GM20000 (cell line): ENCODE data around the gene IRF2.

Source experiments
- DNase-seq: peaks from one replicate; pipeline ENCODE4 v3.0.0; 2012; ENCODE audit warnings: low spot score
- TF ChIP-seq, protein P1 (sequence below): IDR thresholded peaks from 2 replicates; pipeline ENCODE4 v1.5.1; 2012; ENCODE audit warnings: mild to moderate bottlenecking, control low read depth; ENCODE audit errors: extremely low read depth, missing control alignments

The IRF2 gene

GRCh38 chr4:184399512-184399908 lies 74.8 kb downstream of the IRF2 start:
- TF ChIP-seq, protein P1, sequence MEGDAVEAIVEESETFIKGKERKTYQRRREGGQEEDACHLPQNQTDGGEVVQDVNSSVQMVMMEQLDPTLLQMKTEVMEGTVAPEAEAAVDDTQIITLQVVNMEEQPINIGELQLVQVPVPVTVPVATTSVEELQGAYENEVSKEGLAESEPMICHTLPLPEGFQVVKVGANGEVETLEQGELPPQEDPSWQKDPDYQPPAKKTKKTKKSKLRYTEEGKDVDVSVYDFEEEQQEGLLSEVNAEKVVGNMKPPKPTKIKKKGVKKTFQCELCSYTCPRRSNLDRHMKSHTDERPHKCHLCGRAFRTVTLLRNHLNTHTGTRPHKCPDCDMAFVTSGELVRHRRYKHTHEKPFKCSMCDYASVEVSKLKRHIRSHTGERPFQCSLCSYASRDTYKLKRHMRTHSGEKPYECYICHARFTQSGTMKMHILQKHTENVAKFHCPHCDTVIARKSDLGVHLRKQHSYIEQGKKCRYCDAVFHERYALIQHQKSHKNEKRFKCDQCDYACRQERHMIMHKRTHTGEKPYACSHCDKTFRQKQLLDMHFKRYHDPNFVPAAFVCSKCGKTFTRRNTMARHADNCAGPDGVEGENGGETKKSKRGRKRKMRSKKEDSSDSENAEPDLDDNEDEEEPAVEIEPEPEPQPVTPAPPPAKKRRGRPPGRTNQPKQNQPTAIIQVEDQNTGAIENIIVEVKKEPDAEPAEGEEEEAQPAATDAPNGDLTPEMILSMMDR: no peak
- DNase-seq: no peak

DNA sequence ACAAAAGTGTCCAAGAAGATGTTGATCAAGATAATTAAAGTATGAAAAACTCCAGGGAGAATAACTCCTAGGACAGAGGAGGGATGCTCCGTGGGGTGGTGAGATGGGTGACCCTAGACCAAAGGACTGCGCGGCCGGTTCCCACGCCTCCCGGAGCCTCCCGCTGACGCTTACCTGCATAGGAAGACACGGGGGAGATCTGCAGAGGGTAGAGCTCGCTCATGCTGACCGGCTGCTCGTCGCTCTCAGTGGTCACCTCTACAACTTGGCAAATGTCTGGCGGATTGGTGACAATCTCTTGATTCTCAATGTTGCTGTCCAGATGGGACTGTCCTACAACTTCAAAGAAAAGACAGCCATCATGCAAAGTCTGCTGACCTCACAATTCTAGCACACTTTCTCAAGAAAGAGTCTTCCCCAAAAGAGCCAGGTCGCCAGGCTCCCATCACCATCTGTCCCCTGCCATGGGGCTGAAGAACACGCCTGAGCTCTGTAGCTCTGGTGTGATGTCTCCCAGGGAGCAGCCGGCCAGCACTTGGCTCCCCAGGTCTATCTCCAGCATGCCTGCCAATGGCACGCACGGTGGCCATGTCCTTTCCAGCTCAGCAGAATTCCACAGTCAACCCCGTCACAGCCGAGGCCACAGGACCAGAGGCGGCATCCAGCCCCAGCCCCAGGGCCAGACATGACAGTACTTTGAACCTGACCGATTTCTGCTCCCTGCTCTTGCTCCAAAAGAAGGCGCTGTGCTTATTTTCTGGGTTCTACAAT lies 75.4 kb downstream of the IRF2 start:
- DNase-seq: no peak
- TF ChIP-seq, protein P1: no peak

GRCh38 chr4:184397516-184398163 lies 76.7 kb downstream of the IRF2 start:
- DNase-seq: no peak
- TF ChIP-seq, protein P1: no peak

GRCh38 chr4:184396570-184397515 lies 77.5 kb downstream of the IRF2 start:
- DNase-seq: no peak
- TF ChIP-seq, protein P1: no peak

DNA sequence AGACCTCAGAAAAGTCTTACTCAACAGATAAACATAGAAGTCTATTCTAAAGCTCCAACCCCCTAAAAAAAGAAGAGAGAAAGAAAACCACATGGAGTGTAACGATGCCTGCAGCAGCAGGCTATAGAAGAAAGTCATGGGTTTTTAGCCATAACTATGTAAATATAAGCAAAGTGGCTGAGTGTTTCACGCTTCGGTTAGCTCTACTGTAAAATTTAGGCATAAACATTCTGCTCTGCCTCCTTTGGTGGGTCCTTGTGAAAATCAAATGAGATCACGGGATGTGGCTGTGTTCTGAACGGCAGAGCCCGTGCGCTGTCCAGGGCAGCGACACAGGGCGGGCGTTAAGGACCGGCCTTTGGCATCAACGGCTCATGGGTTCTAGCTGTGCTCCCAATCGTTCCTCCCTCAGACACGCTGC lies 78.4 kb downstream of the IRF2 start:
- TF ChIP-seq, protein P1: no peak
- peak; percentile 51 for DNase-seq

- TF ChIP-seq, protein P1: no peak
- no peak for DNase-seq
Measured at GRCh38 chr4:184395451-184395917, 78.9 kb downstream of the IRF2 start.
